Skeletal muscle cell (primary cell): ENCODE results near the gene NOX4.

Experiments used
- DNase-seq: peaks from one replicate; pipeline ENCODE4 v3.0.0-alpha.2; 2010; ENCODE audit warnings: low read depth
- H3K4me3 ChIP-seq: 2 replicates; pipeline ENCODE4 v1.5.1; 2011; ENCODE audit warnings: low read depth, mild to moderate bottlenecking, control low read depth, low read length, moderate library complexity

The NOX4 gene

GRCh38 chr11:89490981-89491690, at the start of gene NOX4:
Gene NOX4, minus strand, starts transcription at chr11:89491375. Its CDS starts 129 bp downstream, at chr11:89491246.
- peak; percentile 19 for DNase-seq
- H3K4me3 ChIP-seq = peak within 1 kb of the TSS; percentile 55

DNA sequence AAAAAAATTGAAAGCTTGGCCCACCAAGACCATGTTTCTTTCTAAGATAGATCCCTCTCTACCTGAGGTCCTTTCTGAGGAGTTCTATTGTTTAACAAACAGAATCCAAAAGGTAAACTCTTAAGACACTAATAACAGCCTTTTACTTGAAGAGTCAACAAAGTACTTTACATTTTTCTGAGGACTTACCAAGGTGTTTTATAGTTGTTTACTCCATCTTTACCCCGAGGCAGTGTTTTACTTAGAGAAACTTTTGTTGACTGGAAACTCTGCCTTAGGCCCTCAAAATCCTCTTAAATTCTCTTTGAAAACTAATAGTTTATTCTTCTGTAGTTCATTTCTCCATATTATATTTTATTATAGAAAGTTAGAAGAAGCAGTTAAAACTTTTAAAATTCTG, 49.7 kb upstream of the NOX4 start:
- DNase-seq = no peak
- H3K4me3 ChIP-seq = no peak overlapping the region

DNA sequence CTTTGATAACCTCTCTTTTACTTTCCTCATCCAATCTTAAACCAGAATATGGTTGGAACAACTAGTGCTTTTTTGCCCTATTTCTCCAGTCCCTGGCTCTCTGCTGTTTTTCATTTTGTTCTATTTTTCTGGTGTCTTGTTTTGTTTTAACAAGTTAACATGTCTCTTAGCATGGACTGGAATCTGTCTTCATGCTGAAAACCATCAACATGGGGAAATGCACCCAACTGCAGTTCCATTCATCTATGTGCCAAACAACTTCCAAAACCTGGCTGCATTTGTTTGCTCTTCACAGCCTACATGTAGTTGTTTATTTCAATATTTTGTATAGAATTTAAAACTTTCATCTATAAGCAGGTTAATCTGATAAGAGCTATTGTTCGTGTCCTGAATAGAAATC, 46.8 kb upstream of the NOX4 start:
- no peak for DNase-seq
- no peak overlapping the region for H3K4me3 ChIP-seq

DNA sequence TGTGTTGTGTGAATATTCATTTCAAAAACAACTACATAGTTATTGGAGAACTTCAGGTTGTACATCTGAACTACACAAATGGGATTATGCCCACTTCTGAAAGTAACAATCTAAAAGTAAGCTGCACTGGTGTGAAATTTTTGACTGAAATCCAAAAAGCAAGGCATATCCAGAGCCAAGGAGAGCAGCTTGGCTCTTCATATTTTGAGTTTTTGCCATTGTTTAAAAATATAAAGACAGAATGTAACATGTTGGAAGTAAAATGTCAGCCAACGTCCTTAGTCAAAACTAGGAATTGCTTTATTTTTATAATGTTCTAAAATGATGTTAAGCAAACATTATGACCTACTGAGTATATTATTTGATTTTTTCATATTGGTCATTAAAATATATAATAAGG, 45.8 kb upstream of the NOX4 start:
- H3K4me3 ChIP-seq = no peak overlapping the region

GRCh38 chr11:89535221-89535620, 44.0 kb upstream of the NOX4 start:
- no peak overlapping the region for H3K4me3 ChIP-seq
- DNase-seq = no peak

More for the DNA sequence above, 45.8 kb upstream of the NOX4 start:
- no peak for DNase-seq

GRCh38 chr11:89529626-89530380, 38.6 kb upstream of the NOX4 start:
- DNase-seq = no peak
- H3K4me3 ChIP-seq = no peak overlapping the region

DNA sequence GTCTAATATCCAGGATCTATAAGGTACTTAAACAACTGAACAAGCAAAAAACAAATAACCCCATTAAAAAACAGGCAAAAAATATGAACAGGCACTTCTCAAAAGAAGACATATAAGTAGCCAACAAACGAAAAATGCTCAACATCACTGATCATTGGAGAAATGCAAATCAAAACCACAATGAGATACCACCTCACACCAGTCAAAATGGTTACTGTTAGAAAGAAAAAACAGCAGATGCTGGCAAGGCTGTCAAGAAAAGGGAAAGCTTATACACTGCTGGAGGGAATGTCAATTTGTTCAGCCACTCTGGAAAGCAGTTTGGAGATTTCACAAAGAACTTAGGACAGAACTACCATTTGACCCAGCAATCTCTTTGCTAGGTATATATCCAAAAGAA, 30.6 kb upstream of the NOX4 start:
- no peak for DNase-seq
- no peak overlapping the region for H3K4me3 ChIP-seq

GRCh38 chr11:89521294-89521693, 30.1 kb upstream of the NOX4 start:
- no peak overlapping the region for H3K4me3 ChIP-seq
- no peak for DNase-seq

DNA sequence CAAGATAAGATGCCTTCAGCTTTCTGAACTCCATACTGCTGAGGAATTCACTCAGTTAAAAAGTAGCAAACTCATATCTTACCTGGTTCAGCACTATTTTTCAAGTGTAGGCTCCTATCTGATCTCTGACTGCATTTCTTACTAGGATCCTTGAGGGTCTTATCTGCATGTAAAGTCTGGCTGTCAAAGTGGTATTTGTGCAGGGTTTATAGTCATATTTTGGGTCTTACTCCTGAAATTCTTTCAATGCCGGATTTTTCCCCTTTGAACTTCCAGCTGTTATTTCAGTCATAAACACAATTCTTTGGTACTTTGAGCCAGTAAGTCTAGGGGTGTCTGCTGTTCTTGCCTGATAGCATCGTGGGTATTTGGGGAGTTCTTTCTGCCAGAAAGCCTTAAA, 25.3 kb upstream of the NOX4 start:
- no peak overlapping the region for H3K4me3 ChIP-seq
- DNase-seq = no peak

GRCh38 chr11:89508544-89508943, 17.4 kb upstream of the NOX4 start:
- no peak overlapping the region for H3K4me3 ChIP-seq
- DNase-seq = no peak

GRCh38 chr11:89504270-89504669, 13.1 kb upstream of the NOX4 start:
- H3K4me3 ChIP-seq = no peak overlapping the region
- DNase-seq = no peak

DNA sequence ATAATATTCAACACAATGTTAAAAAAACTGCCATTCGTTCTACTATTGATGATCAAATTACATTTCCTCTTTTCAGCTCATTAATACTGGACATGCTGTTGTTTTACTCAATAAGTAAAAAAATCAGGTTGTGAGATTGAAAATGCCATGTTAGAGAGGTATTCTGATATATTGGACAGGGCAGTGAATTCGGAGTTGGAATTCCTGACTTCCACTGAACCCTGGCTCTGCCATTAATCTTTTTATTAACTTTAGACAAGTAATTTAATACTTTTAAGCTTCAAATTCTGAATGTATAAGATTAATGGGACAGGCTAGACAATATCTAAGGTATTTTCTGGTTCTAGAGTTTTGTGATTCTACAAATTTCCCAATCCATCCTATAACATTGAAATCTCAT, 12.2 kb upstream of the NOX4 start:
- H3K4me3 ChIP-seq = no peak overlapping the region
- no peak for DNase-seq

GRCh38 chr11:89502301-89502700, 11.1 kb upstream of the NOX4 start:
- no peak overlapping the region for H3K4me3 ChIP-seq
- DNase-seq = no peak

DNA sequence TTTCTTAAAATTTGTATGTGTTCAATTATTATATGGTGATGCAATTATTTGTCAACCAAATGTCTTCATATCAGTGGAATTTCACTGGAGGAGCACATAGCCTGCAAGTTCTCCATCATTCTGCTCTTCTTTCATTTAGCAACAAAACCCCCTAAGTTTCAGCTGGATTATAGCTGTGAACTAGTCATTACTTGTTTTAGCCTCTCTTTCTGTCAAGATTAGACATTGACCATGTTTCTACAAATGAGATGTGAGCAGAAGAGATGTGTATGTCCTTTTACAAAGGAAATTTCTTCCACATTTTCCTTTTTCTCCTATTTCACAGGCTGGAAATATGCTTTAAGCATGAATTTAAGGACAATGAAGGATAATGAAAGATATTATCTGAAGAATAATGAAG, 9.2 kb upstream of the NOX4 start:
- H3K4me3 ChIP-seq = no peak overlapping the region
- DNase-seq = no peak

DNA sequence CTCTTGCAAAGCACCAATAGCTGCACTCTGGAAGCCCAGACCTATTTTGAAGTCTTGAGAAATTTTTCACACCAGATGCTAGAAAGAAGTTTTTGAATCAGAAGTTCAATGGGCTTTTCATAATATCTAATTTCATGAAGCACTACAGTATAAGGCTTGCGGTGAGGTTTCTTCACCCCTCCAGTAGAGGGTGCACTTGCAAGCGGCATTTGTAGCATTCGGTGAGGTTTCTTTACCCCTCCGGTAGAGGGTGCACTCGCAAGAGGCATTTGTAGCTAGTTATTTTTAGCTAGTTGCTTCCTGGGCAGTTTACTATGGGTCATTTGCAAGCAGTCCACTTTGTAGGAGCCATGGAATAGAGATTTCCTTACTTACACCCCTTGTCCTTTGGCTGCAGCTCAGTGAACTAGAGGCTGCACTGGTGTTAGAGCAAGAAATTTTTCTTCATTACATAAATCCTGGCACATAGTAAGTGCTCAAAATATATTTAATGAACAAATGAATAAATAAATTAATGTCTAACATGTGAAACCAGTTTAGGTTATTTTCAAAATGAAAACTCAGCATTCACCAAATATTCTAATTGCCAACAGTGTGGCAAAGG, 7.8 kb upstream of the NOX4 start:
- no peak for DNase-seq

DNA sequence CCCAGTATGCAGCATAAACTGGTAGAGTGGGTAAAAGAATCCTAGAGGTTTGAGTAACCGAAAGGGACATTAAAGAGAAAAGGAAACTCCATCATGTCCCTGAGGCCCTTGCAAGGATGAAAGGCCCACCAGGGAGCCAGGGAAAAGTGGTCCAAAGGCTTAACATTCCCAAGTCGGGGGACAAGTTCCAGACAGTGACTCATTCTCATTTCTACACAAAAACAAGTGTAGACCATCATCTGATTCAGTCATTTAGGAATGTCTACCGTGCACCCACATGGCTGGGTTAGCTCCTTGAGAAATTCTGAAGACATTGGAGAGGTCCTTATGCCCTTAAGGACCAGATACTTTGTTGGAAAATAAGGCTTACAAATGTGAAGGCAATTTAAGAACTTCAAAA, 4.8 kb upstream of the NOX4 start:
- DNase-seq = peak; percentile 85
- no peak overlapping the region for H3K4me3 ChIP-seq

More for the DNA sequence above, 7.8 kb upstream of the NOX4 start:
- H3K4me3 ChIP-seq = no peak overlapping the region

DNA sequence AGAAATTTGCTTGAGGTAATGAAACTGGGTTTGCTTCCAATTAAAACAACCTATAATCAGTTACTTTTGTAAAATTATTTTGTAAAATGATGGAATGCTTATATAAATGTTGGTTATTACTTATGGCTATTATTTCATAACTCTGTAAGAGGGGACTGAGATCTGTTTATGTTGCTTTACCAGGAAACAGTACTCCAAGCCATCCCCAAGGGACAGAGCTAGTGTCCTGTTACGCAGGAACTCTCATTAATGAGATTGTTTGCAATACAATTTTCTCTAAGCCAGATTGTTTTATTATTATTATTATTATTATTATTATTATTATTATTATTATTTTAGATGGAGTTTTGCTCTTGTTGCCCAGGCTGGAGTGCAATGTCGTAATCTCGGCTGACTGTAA, 2.3 kb upstream of the NOX4 start:
- no peak for DNase-seq

DNA sequence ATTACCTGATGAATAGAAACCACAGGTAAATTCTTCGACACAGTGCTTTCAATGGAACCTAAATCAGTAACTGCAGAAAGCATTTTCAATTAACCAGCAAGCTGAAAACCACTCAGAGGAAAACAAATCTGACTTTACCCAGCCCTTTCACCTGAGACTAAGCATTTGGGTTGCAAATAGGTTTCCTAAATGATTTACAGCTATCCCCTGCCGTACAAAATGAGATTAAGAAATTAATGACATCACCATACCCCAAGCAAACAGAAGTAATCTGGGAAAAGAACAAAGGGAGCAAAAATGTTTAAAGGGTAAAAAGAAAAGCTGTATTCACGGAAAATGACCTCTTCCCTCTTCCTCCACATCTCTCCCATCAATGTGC, 584 bp downstream of the NOX4 start:
- H3K4me3 ChIP-seq = peak overlapping the region; percentile 55
- no peak for DNase-seq

More for the DNA sequence above, 2.3 kb upstream of the NOX4 start:
- no peak overlapping the region for H3K4me3 ChIP-seq

- H3K4me3 ChIP-seq = no peak overlapping the region
Observed at GRCh38 chr11:89489930-89490329, 1.2 kb downstream of the NOX4 start.

GRCh38 chr11:89487016-89487415, 4.2 kb downstream of the NOX4 start:
- H3K4me3 ChIP-seq = no peak overlapping the region
- no peak for DNase-seq

More at GRCh38 chr11:89489930-89490329, 1.2 kb downstream of the NOX4 start:
- no peak for DNase-seq

DNA sequence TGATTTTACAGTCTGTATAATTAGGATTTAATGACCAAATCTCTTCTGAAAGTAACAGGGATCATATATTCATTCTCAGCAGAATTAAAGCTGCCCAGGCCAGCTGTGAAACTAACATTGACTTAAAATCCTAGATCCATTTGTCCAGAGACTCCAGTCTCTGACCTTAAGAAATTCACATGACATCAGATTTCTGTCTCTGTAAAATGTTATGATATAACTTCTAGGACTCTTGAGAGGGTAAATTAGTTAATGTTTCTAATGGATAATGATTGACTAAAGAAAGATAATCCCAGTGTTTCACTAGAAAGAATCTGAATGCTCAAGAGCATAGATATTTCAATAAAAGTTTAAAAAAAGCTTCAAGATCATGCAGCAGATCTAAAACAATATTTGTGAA, 6.3 kb downstream of the NOX4 start:
- DNase-seq = no peak
- H3K4me3 ChIP-seq = no peak overlapping the region
